ENCODE measurements around the gene ADAT2.
"Not testable (repeated sequence)": the region's sequence is repeated elsewhere in the genome, so short reads cannot be mapped to it uniquely, and the experiment has no call there.

The ADAT2 gene

DNA sequence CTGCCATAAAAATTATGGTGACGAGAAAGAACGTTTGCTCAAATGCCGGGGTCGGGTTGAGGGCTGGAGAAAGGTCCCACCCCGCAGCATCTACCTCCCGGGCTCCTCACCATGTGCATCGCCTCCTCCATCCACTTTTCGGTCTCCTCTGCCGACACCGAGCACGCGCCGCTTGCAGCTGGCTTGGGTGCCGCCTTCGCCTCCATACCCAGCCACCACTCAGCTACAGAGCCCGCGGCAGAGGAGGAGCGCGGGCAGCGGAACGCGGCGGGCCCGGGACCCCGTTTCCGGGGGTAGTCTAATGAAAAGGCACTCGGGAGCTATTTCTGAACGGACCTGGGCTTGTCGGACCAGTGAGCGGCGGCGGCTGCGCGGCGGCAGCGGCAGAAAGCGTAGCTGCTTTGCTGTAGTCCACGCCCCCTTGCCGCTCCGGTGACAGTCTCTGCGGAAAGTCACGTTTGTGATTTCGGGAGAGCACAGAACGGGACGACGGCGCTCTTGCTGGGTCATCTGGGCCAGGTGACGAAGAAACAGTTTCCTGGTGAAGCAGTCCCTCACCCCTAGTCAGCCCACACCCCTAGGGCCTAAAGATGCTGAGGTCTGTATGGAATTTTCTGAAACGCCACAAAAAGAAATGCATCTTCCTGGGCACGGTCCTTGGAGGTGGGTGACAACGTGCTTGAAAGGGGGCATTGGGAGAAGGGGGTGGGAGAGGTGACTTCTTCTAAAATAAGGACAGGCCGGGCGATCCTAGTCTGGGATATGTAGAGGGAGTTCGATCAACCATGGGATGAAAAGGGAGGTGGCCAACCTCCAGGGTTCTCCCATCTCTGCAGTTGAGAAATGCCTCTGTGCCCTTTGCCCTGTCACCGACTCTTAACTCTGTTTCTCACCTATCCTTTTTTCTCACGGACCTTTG, at the start of gene ADAT2, which contains the start of gene PEX3:
ADAT2 (minus strand) TSS at position 243 of the 919 bp plus-strand sequence; CDS start at position 206, 37 bp downstream.
PEX3 (plus strand) TSS at position 353 of the 919 bp plus-strand sequence; CDS start at position 591, 238 bp downstream.
- DNase-seq = peak; percentile 96

DNA sequence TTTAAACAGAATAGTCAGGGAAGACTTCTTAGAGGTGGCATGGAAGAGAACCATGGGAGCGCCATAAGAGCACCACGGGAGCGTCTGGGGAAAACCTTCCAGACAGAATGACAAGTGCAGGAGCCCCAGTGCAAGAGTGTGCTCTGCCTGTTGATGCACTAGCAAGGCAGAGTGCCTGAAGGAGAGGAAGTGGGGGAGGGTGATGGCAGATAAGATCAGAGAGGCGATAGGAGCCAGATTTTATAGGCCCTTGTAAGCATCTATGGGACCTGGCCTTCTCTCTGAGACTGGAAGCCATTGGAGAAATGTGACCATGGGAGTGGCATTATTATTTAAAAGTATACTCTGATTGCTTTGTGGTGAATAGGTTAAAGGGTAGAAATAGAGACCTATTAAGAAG, 47.9 kb upstream of the ADAT2 start:
- peak; percentile 46 for DNase-seq

DNA sequence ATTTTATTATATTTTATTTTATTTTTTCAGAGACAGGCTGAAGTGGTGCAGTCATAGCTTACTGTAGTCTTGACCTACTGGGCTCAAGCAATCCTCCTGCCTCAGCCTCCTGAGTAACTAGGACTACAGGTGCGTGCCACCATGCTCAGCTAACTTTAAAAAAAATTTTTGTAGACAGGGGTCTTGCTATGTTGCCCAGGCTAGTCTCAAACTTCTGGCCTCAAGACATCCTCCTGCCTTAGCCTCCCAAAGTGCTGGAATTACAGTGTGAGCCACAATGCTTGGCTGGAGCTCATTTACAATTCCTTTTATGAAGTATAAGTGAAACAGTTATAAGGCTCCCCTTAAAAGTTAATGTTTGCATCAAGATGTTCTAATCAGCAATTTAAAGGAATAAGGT, 46.5 kb upstream of the ADAT2 start:
- no peak for DNase-seq

DNA sequence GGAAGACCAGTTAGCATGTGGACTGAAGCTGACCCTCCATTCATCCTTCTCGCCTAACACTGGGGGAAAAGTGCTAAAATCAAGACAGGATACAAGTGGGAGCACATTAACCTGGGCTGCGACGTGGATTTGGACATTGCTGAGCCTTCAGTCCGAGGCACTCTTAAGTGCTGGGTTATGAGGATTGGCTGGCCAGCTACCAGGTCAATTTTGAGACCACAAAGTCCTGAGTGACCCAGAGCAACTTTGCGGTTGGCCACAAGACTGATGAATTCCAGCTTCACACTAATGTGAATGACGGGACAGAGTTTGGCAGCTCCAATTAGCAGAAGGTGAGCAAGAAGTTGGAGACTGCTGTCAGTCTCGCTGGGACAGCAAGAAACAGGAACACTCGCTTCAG, 40.3 kb upstream of the ADAT2 start:
- DNase-seq = no peak

GRCh38 chr6:143490244-143490643, 39.7 kb upstream of the ADAT2 start:
- no peak for DNase-seq

GRCh38 chr6:143486752-143487151, 36.3 kb upstream of the ADAT2 start:
- DNase-seq = no peak

- no peak for DNase-seq
Measured at GRCh38 chr6:143485967-143486366, 35.5 kb upstream of the ADAT2 start.

- no peak for DNase-seq
Measured at GRCh38 chr6:143482593-143482992, 32.1 kb upstream of the ADAT2 start.

DNA sequence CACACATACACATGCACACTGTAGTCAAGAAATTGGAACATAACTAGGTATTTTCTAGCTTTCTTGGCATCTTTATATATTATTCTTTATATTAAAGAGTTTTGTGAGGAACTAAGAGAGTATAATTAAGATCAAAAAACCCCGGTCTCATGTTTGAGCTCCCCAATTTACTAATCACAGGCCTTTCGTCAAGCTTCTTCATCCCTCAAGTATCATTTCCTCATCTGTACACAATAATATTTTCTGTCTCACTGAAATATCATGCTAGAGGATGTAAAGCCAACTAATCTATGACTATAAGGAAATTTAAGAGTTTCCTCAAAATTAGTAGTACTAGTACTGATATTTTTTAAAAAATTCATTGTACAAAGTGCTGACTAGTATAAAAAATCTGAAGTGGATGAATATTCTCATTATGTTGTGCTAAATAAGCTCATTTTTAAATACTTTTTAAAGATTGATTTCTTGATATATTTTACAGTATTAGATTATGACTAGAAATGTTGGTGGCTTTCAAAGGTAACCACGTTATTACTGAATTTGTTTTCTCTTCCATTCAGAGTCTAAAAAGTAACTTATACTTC, 28.1 kb upstream of the ADAT2 start:
- no peak for DNase-seq

DNA sequence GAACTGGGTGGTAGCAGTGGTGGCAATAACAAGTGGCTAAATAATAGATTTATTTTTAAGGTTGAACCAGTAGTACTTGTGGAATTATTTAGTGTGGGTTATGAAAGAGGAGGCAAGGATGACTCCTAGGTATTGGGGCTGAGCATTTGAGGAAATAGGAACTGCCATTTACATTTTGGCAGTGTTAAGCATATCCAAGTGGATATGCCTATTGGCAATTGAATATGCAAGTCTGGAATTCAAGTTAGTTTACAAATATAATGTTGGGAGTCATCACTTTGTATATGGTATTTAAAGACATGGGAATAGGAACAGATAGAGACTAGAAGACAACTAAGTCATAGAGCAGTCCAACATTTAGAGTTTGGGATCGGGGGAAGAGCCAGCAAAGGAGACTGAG, 26.1 kb upstream of the ADAT2 start:
- DNase-seq = no peak

DNA sequence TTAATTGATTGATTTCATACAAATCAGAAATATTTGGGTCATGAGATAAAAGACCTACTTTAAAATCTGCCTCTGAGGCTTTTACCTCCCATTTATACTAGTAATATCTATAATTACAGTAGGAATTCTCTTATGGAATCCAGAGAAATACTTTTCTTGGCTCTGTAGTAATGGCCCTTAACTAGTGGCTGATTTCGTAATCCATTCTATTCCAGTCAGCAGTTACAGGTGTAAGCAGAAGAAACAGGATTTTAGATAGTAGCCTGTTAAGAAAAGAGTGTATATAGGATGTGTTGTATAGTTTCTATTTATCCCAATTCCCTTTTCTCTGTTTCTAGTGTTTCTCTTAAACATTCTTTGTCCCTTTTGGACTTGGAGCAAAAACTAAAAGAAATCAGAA, 21.3 kb upstream of the ADAT2 start:
- no peak for DNase-seq

GRCh38 chr6:143468823-143469222, 18.3 kb upstream of the ADAT2 start:
- not testable (repeated sequence) for DNase-seq

DNA sequence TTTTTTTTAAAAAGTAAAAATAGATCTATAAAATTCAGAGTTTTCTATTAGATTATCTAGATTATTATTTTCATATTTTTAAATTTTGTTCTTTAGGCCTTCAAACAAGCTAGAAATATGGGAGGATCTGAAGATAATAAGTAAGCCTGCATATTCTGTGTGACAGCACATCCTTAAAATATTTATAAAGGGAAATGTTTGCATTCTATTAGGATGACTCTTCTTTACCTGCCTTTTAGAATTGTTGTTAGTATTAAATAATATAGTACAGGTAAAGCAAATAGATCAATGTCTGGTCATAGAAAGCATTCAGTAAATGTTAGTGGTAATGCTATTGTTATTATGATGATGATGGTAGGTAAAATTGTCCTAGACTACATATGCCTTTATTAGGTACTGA, 17.5 kb upstream of the ADAT2 start:
- DNase-seq = no peak

DNA sequence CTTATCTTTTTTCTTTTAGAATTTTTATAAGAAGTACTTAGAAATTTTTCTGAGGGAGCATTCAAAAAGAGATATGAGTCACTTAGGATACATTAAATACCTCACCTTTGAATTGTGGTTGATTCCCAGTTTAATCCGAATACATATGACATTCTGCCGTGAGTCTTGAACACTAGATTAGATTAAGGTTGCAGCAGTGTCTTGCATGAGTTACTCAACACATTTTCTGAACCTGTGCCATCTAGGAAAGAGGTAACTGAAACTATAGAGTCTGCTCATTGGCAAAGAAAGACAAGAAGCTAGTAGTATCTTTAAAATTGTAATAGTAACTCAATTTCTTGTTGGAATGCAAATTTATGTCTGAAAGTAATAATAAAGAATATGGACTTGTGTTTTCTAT, 15.1 kb upstream of the ADAT2 start:
- no peak for DNase-seq

DNA sequence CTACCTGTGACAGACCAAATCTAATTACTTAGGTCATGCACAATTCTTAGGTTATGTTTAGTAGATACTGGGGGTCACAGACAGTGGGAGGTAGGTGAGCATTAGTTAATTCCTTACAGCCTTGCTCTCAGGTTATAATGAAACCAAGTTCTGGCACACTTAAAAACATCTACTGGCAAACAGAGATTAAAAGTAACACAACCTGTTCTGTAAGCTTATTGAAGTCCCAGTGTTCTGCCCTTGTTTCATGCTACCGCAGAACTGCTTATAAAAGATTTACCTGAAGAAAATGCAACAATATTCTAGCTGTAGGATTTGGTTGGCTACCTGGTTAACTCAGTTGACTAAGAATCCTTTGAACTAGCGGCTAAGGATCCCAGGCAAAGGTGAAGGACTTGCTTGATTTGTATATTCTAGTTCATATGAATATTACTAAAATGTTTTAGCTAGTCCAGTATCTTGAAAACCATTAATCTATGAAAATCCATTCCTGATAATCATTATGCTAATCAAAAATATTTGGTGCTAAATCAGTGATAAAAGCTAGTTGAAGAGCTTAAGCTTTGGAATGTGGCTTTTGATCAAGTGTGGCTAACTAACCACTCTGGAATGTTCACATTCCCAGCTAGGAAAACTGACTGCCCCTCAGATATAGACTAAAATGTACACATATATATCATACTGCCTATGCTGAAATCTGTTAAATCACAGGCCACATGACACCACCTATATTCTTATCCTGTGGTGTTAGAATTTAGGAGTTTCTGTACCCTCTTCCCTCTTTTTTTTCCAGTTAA, 7.3 kb upstream of the ADAT2 start:
- no peak for DNase-seq

- DNase-seq = peak; percentile 21
Measured at GRCh38 chr6:143451531-143451930, 1.0 kb upstream of the ADAT2 start.

DNA sequence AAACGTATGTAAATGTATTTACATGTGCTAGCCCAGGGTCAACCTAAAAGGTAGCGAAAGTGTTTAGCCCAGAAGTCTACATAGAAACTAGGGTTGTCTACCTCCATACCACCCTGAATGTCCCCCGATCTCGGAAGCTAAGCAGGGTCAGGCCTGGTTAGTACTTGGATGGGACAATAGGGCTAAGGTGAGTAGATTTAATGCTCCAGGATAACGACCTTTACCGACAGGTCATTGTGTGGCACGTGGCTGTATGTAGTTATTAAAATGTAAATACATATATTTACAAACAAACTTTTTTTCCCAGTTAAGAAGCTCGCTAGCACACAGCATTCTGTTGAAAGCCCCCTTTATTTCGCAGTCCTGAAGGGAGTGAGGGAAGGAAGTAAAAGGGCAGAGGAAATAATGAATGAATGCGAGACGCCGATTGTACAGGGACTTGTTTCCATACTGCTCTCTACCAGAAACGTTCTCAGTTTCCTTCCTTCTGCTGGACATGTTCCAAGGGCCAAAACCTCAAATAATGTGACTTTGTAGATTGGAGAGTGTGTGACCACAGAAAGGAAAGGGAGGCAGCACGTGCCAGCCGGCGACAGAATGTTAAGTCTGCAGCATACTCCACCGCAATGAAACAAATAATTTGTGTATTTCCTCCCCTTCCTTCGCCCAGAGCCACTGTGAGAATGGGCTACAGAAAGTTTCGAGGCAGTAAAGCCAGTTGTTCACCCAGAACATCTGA, 612 bp downstream of the ADAT2 start:
- peak; percentile 92 for DNase-seq

DNA sequence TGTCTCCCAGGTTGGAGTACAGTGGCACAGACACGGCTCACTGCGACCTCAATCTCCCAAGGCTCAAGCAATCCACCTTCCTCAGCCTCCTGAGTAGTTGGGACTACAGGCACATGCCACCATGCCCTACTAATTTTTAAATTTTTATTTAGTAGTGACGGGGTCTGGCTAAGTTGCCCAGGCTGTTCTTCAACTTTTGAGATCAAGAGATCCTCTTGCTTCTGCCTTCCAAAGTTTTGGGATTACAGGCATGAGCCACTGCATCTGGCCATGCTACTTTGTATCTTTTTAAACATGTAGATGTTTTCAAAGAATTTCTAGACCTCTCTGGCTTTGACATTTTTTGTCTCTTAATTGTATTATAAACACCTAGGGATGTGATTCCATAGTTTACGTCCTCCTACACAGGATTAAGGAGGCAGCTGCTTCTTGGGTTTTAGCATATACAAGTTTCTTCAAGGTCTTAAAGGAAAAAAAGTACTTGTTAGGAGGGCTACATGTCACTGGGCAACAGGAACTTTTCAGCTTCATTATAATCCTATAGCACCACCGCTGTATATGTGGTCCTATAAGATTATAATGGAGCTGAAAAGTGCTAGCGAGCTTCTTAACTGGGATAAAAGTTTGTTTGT, 1.3 kb downstream of the ADAT2 start:
- DNase-seq = peak; percentile 55

DNA sequence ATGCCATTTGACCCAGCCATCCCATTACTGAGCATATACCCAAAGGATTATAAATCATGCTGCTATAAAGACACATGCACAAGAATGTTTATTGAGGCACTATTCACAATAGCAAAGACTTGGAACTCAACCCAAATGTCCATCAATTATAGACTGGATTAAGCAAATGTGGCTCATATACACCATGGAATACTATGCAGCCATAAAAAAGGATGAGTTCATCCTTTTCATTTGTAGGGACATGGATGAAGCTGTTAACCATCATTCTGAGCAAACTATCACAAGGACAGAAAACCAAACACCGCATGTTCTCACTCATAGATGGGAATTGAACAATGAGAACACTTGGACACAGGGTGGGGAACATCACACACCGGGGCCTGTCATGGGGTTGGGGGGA, 2.6 kb downstream of the ADAT2 start:
- DNase-seq = not testable (repeated sequence)

DNA sequence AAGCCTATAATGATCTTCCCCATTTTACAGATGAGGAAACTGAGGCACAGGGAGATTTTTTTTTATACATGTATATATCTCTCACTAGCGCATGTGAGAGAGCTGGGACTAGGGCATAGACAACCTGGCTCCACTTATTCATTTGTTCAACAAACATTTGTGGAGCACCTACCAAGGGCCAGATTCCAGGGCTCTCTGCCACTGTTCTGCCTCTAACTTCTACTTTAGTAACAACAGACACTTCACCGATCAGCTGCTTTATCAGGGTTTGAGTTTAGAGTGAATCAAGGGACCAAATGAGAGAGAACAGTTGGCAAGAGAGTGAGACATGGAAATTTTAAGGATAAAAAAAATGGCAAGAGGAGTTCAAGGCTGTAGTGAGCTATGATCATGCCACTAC, 7.4 kb downstream of the ADAT2 start:
- DNase-seq = no peak

- peak; percentile 51 for DNase-seq
Measured at GRCh38 chr6:143441680-143442545, 8.6 kb downstream of the ADAT2 start.
